H1 (cell line): ENCODE data around the gene AAMP.

Experiments
- CEBPB ChIP-seq: IDR thresholded peaks from 2 replicates; pipeline ENCODE4 v1.6.1; 2012; ENCODE audit warnings: low read depth, low read length
- CREB1 ChIP-seq: IDR thresholded peaks from 2 replicates; pipeline ENCODE4 v1.6.1; 2012; ENCODE audit warnings: inconsistent platforms
- CTCF ChIP-seq, 3 experiments: IDR thresholded peaks; 1 replicate in 2 of 3; 2 replicates in 1 of 3; pipeline versions ENCODE4 v1.5.1 to v1.6.1; 2011; ENCODE audit warnings: low read length in 3 of 3, mild to moderate bottlenecking in 3 of 3, inconsistent platforms in 2 of 3, low read depth in 1 of 3, moderate library complexity in 1 of 3; ENCODE audit not compliant: insufficient read depth in 1 of 3; ENCODE audit errors: control extremely low read depth in 1 of 3
- EP300 ChIP-seq, 2 experiments: IDR thresholded peaks; 1 replicate in 1 of 2; 2 replicates in 1 of 2; pipeline ENCODE4 v1.6.1; 2011 to 2012; ENCODE audit warnings: low read depth in 2 of 2, low read length in 2 of 2, mild to moderate bottlenecking in 2 of 2, borderline replicate concordance in 1 of 2, inconsistent platforms in 1 of 2, moderate library complexity in 1 of 2
- GABPA ChIP-seq: IDR thresholded peaks from 2 replicates; pipeline ENCODE4 v1.6.1; 2011; ENCODE audit warnings: mild to moderate bottlenecking, low read length, moderate library complexity, borderline replicate concordance; ENCODE audit not compliant: insufficient read depth
- MAFK ChIP-seq: IDR thresholded peaks from 2 replicates; pipeline ENCODE4 v1.6.1; 2012; ENCODE audit warnings: low read depth, mild to moderate bottlenecking, improper control_type of control experiment, low read length
- MAX ChIP-seq: IDR thresholded peaks from 2 replicates; pipeline ENCODE4 v1.6.1; 2012; ENCODE audit warnings: inconsistent platforms
- NRF1 ChIP-seq: IDR thresholded peaks from 2 replicates; pipeline ENCODE4 v1.6.1; 2011; ENCODE audit warnings: mild to moderate bottlenecking, low read depth, low read length, improper control_type of control experiment
- POLR2A ChIP-seq, 2 experiments: IDR thresholded peaks; 1 replicate in 1 of 2; 2 replicates in 1 of 2; pipeline ENCODE4 v1.6.1; 2011; ENCODE audit warnings: low read depth in 2 of 2, low read length in 2 of 2, mild to moderate bottlenecking in 2 of 2; ENCODE audit errors: control extremely low read depth in 1 of 2
- RAD21 ChIP-seq, 2 experiments: IDR thresholded peaks in 1 of 2; conservative IDR thresholded peaks in 1 of 2; 2 replicates each; pipeline ENCODE4 v1.6.1; 2011; ENCODE audit warnings: low read depth in 2 of 2, low read length in 2 of 2, improper control_type of control experiment in 1 of 2, inconsistent platforms in 1 of 2, mild to moderate bottlenecking in 1 of 2, moderate library complexity in 1 of 2
- SAP30 ChIP-seq: fragments of 300-600 bp; sonication (generic); IDR thresholded peaks from 2 replicates; pipeline ENCODE4 v1.7.1; 2012; ENCODE audit warnings: low read length, moderate library complexity, mild to moderate bottlenecking, inconsistent platforms; ENCODE audit not compliant: insufficient read depth, insufficient replicate concordance
- SRF ChIP-seq: IDR thresholded peaks from 2 replicates; pipeline ENCODE4 v1.6.1; 2011; ENCODE audit warnings: mild to moderate bottlenecking, low read depth, low read length, moderate library complexity
- TAF1 ChIP-seq: IDR thresholded peaks from 2 replicates; pipeline ENCODE4 v1.6.1; 2011; ENCODE audit warnings: mild to moderate bottlenecking, low read depth, low read length
- TEAD4 ChIP-seq: IDR thresholded peaks from 2 replicates; pipeline ENCODE4 v1.6.1; 2012; ENCODE audit warnings: low read depth, low read length, inconsistent platforms, mixed read lengths

DNA sequence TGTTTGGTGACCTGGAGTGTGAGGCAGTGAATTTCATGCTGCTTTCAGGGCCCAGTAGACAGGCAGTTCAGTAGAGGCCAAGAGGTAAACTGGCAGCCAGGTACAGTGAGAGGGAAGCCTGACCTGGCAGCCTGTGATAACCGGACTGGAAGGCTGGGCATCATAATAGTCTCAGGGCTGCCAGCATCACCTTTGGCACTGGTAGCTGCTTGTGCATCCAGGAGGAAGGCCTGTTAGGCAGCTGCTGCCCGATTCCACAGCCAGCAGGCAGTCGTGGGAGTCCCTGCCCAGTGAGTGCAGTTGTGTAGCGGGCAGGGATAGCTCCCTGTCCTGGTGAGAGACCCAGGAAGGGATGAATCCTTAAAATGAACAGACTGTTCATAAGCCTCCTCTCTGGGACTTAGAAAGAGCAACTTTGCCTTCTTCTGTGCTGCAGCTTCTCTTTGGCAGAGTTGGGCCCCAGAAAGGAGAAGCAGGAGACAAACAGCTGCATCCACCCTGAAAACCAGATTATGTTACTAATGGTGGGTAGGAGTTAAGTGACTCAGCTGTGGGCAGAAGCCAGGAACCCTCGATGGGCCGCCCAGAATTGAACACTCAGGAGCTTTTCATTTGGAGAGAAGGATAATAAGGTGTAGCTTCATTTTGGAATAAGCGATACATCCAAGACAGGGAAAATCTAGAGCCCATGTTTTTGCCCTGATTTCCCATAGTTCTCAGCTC lies 17.3 kb downstream of the AAMP start:
- no peak for TF ChIP-seq MAFK
- TF ChIP-seq CTCF (IDR thresholded peaks at IDR 0.05; ENCODE audit: control extremely low read depth in 1 of 3, insufficient read depth in 1 of 3, low read depth in 1 of 3, low read length in 3 of 3), result no peak
- TF ChIP-seq SRF, result no peak
- no peak for TF ChIP-seq GABPA
- no peak for TF ChIP-seq TAF1
- no peak for TF ChIP-seq TEAD4
- TF ChIP-seq CEBPB, result no peak
- TF ChIP-seq EP300 (IDR thresholded peaks at IDR 0.05; ENCODE audit: borderline replicate concordance in 1 of 2, low read depth in 2 of 2, low read length in 2 of 2), result no peak
- TF ChIP-seq SAP30, result no peak
- no peak for TF ChIP-seq MAX
- TF ChIP-seq RAD21 (IDR thresholded peaks at IDR 0.05 in 1 of 2, conservative IDR thresholded peaks at IDR 0.05 in 1 of 2; ENCODE audit: low read depth in 2 of 2, low read length in 2 of 2), result no peak
- no peak for TF ChIP-seq POLR2A (IDR thresholded peaks at IDR 0.05; ENCODE audit: control extremely low read depth in 1 of 2, low read depth in 2 of 2, low read length in 2 of 2)
- TF ChIP-seq CREB1, result no peak
- no peak for TF ChIP-seq NRF1
